Measurements from ENCODE around the gene MREG.

The MREG gene

DNA sequence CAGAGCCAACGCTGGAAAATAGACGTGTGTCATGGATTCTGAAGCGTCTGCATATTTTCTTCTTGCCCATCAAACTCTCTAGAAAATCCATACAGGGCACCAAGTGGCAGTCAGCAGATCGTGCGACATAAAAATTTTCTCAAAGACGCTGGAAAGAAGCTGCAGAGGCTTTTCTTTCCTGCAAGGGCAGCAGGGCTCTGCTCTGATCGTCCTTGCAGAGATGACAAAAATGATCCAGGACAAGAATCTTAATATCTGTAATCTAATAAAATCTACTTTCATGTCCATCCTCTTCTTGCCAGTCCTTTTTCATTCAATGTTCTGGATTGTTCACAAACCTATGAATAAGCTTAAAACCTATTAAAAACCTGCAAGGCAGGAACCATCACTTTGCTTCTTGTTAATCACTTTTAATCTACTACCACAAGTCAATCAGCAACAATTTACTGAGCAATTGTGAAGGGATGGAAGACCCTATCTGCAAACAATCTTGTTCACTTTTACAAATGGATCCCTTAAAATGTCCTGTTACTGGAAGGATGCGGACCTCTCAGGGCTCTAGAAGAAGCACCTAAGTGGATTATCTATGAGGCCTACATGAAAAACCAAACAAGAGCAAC, 93.6 kb downstream of the MREG start:
- DNase-seq (ENCODE audit: low read depth, low spot score), result no peak

DNA sequence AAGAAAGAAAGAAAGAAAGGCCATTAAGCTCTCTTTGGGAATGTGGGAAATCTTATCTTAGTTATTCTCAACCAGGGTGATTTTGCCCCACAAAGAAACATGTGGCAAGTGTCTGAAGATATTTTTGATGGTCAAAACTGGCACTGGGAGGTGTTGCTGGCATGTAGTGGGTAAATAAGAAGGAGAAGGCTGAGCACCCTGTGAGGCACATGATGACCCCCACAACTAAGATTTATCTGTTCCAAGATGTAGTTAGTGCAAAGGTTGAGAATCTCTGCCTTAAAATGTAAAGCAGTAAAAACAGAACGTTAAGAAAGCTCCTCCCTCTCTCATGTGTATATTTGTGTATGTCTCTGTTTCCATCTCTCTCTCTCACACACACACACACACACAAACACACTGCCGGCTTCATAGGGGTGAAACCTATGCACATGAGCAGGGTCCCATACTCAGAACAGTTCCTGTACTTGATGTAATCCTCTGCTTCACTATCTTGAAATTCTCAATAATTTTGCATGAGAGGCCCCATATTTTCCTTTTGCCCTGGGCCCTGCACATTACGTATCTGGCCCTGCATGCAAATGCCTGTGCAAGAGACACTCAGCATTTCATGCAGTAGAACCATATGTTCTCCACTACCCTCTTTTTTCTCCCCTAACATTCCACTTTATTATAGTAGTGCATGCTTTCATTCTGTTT, 94.3 kb downstream of the MREG start:
- DNase-seq (ENCODE audit: low read depth, low spot score), result no peak

DNA sequence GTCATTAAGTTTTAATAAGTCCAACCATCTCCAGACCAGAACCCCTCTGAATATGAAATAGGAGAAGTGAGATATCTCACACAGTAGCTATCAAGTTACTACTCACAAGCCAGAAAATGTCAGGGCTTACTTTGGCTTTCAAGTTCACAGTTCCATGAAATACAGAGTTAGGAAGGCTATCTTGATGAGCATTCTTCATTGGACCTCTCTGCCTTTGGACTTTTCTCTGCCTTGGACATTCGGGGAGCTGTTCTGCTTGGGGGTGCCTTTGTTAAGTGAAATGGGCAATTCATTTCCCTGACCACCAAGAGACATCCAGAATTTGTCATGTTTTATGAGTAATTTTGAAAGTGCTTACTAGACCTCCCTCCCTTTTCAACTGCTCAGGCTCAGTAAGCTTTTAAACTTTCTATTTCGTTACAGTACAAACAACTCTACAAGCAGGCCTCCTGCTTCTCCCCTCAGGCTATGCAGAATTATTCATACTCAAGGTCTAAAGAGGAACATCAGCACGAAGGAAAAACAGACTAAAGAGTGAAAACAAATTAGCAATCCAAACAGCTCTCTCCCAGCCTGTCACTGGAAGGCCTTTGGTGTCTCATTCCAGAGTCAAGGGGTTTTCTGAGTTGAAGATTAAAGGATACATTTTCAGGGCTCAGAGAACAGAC, 95.3 kb downstream of the MREG start:
- DNase-seq (ENCODE audit: low read depth, low spot score), result no peak

DNA sequence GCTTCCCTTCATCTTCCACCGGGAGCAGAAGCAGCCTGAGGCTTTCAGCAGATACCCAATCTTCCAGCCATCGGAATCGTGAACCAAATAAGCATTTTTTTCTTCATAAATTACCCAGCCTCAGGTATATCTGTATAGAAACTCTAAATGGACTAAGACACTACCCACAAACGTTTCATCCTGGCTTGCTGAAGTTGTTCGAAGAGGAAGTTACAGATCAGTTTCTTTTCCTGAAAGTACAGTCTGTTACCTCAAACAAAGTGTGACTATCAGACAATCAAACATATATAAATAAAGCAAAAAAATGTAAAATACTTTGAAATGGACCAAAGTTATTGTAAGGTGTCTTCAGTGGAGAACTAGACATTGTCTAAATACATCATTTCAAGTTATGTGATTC, 97.9 kb downstream of the MREG start:
- DNase-seq (ENCODE audit: low read depth, low spot score), result no peak

DNA sequence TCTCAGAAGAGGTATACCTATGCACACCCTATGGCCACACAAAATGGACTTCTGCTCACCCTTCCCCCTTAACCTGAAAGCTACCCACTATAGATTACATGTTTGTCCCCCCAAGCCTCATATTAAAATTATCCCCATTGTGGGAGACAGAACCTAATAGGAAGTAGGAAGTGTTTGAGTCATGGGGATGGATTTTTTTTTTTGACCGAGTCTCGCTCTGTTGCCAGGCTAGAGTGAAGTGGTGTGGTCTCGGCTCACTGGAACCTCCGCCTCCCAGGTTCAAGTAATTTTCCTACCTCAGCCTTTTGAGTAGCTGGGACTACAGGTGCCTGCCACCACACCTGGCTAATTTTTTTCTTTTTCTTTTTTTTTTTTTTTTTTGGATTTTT, 98.6 kb downstream of the MREG start:
- no peak for DNase-seq (ENCODE audit: low read depth, low spot score)

DNA sequence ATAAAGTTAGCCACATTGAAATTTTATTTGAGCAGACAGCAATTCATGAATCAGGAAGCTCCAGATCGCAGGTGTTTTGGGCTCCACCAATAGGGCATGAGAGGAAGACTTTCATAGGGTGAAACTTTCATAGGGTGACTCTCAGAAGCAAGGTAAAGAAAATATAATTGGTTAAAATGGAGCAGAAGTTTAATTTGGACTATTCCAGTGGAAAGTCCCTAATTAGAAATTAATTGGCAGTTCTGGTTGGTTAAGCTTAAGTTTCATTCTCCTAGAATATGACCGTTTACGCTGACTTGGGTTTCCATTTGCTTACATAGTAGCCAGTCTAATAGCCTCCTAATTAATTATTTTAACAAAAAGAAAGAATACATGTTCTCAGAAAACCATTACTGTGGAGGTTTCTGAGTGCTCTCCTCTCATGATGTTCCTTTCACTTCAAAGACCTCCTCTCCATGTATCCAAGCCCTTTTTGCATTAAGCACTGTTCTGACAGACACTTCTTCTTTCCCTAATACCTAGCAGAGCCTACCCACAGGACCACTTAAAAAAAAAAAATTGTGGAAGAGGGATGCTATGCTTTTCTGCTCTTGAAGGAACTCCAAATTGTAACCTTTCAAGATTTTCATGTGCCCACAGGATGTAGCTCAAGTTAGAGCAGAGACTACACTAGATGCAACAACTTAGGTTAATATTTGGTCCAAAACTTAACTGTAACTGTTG, 99.1 kb downstream of the MREG start:
- DNase-seq (ENCODE audit: low read depth, low spot score), result no peak

DNA sequence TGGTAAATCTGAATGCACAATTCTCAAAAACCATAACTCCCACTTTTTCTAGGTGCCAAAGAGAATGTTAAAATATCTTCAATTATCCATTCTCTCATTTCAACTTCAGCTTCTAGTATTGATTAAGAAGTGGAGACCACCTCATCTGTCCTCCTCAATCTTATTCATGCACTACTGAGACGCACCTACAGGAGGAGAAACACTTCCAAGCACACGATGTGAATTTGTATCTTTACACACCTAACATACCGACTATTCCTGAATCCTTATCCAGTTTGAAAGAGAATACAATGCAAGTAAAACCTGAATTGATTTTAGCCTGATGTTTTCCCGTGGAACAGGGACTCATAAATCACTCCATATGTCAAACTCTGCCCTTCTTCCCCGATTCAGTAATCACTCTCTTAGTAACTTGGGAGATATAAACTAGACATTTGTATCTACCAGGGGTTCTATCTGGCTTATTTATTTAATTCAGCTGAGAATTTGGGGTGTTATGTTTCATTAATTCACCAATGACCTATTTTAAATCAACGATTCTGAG, 101.0 kb downstream of the MREG start:
- DNase-seq (ENCODE audit: low read depth, low spot score), result no peak

DNA sequence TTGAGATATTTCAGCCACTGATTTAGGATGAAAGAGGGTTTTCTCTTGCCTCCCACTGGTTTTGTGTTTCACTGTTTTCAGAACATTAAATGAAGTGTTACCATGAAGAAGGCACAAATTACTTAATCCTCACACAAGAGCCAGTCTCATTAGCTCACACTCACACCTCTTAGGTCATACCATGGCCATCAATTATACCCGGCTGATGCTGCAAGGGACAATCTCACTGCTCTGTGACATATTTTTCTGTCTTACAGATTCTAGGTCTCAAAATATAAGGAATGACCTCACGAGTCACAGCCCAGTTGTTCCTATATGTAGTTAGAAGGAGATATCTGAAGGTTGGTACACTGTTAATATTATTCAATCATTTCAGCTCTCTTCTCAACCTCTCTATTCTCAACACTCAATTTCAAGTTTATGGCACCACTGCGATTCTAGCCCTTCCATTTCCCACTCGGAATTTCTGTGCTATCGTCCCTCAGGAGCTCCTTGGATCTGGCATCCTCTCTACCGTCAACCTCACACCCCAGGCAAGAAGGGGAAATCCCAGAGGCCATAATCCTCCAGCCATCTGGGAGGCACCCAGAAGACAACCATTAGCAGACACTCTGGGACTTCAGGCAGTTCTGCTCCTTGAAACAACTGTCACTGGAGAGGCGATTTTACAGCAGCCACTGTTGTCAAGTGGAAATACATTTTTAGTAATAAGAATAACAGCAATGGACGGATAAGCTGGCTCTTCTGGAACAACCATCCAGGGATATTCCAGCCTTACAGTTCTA, 101.9 kb downstream of the MREG start:
- no peak for DNase-seq (ENCODE audit: low read depth, low spot score)

DNA sequence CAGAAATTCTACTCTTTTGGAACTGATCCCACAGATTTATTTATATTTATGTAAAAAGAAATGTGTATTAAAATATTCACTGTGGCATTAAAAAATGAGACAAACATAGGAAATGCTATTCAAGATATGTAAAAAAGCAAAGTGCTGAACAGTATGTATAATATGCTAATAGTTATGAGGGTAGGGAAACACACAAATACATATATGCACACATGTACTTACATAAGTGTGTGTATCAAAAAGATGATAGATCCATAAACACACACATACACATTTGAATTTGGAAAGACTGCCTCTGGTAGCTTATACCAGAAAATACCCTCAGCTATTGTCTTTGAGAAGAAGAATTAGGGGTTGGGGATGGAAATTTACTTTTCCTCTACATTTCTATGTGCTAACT, 103.2 kb downstream of the MREG start:
- no peak for DNase-seq (ENCODE audit: low read depth, low spot score)

DNA sequence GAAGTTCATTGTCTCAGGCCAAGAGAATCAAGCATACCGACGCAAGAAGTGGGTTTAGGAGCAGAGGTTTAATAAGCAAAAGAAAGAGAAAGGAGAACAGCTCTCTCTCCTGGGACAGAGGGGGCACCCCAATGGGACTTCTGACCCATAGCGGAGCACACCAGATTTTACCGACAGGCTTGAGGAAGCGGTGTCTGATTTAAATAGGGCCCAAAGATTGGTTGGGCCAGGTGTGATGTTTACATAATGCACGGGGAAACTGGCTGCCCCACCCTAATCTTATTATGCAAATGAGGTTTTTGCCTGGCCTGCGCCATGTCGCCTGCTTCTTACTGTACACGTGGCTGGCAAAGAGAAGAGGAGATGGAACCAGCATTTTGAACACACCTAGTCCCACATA, 106.2 kb downstream of the MREG start:
- DNase-seq (ENCODE audit: low read depth, low spot score), result no peak

DNA sequence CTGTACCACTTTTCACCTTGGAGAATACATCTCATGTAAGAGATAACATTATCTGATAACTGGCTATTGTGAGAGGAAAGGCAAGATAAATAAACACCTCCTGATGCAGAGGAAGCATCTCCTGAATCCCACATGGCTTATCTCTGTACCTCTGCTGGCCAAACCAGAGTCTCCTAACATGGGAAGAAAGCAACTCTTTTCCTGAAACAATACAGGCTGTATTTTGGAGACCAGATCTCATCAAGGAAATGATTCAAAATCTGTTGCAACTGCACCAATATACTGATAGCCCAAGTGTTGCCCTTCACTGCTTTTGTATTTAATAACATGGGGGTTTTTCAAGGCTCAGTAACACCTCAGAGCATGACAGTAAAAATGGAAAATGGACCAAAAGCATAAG, 106.9 kb downstream of the MREG start:
- no peak for DNase-seq (ENCODE audit: low read depth, low spot score)

DNA sequence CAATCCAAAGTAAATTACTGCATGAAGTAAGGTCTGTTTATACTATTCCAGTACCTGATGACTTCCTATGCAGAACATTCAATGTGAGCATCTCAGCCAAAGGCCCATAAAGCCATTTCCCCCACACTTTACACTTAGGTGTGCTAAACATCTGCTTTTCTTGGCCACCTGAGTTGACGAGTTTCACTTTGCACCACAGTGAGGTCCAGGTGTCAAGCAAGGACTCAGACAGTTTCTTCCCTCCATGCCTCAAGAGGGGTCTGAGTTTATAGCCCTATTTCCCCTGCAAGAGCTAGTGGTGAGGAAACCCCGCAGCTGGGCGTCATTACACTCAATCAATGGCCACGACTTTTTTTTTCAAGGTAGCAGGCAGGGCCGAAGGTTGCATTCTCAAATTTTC, 107.7 kb downstream of the MREG start:
- no peak for DNase-seq (ENCODE audit: low read depth, low spot score)

DNA sequence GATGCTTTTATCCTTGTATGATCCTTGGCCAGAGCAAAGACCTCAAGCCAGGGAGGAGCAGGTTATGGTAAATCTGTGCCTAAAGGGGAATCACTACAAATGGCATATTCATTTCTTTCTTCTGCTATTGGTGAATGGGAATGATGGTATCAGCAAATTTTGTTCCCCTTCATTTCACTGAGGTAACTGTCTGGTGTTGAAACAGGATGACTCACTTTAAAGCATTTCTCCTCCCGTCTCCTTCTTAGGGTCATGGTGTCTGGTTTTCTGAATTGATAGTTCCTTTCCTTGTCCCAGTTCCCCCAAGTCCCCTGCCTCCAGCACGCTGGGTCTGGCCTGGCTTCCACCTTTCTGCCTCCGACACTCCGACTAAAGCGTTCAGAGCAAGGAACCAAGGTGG, 109.2 kb downstream of the MREG start:
- no peak for DNase-seq (ENCODE audit: low read depth, low spot score)

DNA sequence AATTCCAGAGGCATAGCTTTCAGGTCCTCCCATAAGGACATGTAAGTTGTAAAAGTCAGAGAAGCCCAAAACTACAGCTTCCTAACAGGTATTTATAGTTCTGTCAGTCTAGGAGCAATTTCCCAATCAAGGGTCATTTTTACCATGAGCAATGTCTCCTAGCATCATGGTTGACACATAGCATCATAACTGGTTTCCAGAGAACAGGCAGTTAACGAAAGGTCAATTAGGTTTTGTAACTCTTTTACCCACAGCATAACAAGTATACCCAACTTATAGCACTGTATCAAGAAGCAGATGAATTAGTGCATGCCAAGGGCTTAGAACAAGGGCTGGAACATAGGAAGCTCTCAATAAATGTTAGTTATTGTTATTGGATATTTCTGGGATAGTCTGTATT, 110.1 kb downstream of the MREG start:
- DNase-seq (ENCODE audit: low read depth, low spot score), result no peak

DNA sequence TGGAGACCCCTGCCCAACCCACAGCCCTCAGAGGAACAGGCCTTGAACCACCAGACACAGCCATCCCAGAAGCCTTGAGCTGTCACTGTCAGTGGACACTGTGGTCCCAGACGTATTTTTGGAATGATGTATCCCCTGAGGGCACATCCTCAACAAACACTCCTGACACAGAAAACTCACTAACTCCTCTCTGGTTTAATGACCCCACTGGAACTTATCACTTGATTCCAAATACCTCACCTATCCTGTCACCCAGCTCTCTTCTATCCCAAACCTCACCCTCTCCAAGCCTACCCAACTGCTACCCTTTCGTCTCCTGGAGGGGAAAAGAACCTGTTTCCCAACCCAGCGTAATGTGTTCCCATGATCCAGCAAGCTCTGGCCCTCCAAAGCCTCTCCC, 111.6 kb downstream of the MREG start:
- DNase-seq (ENCODE audit: low read depth, low spot score), result no peak

DNA sequence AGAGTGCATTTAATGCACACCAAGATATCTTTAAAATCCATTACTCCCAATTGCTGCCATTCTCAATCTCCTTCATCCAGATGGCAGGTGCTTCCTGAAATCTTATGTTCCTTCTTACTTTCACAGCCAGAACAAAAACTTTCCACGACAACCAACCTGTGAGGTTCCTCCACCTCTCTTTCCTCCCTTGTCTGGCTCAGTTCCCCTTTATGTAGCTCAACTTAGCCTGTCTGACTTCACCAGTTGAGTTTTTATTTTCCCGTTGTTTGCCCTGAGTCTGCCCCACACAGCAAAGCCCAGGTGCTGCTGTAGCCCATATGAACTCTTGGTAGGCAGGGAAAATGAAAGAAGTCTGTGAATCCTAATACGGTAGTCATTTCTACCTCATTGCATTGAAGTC, 112.5 kb downstream of the MREG start:
- no peak for DNase-seq (ENCODE audit: low read depth, low spot score)

DNA sequence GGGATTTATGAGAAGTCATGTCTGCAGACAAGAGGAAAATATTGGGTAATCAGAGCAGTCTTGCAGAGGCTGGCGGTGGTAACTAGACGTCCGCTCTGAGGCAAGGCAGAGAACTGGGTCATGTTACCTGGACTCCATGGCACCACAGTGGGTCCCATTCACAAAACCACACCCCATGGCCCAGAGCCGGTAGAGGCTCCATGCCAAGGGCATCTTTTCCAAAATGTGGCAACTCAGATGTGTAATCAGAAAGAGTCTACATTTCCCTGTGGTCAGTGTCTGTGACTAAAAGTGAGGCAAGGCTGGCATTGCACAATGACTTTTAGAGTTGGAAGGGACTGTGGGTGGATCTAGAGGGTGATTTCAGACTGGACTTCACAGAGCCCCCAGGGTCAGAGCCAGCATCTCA, 113.1 kb downstream of the MREG start:
- no peak for DNase-seq (ENCODE audit: low read depth, low spot score)

DNA sequence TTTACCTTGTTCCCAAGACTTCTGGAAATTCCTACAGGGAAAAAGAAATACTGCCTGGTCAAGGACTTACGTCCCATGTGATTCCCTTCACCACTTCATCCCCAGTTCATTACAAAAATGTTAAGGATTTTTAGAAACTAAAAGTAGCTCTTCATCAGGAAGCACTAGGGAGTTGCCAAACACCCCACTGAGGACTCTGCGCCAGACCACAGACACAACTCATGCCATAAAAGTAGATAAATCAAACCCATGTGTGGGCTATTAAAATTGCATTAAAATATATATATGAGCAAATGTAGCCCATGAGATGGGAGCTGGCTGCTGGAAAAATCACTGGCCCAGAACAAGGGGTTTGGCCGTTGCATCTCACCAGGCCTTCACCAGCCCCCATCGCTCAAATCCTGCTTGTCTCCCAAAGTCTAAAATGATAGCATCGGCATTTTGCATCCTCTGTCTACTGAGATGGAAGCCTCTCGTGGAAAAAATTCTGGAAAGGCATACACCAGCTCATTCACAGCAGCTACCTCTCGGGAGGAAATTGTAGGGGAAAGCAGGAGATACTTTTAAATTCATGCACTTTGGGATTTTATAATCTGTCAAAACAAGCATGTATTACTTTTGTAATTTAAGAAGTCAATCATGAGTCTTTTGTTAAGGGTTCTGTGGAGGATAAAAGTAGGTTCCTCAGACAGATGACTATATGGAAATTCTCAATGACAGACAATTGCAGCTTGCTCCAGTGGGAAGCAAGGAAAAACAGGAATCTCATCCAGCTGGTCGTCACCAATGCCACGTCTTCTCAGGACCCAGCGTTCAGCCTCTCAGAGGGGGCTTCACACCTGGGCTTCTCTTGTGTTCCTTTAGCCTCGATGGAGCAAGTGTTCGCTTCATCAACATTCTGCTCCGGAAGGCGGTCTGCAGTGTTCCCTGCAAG, 113.9 kb downstream of the MREG start:
- DNase-seq (ENCODE audit: low read depth, low spot score), result no peak

DNA sequence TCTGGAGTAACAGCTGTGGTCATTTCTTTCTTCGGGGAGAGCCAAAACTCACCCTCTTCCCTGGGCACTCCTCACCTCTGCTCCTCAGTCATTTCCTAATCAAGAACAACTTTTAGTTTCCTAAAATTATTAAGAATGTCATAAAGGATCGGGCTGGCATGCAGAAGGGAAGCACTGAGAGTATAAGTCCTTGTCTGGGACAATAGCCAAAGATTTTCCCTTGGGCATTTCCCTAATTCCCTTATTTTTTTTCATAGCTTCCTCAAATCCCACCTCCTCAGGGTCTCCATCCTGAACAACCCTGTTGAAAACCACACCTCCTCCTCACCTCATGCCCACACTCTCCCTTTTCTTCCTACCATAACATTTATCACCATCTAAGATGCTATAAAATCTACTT, 115.0 kb downstream of the MREG start:
- no peak for DNase-seq (ENCODE audit: low read depth, low spot score)

DNA sequence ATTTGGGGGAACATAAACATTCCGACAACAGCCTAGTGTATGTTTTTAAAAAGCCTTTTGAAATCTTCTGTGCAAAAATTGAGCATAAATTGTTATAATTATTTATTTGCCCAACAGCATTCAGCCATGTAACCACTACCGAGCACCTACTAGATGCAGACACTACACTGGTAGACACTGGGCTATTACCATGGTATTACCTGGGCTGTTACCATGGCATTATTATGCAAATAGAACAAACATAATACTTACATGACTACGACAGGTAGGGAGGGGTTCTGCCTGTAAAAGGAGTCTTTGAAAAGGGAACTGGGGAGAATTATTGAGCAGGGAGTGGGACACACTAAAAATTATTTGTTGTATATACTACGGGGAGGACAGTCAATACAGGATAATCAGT, 116.4 kb downstream of the MREG start:
- DNase-seq (ENCODE audit: low read depth, low spot score), result no peak

Measured in activated CD4-positive, CD25-positive, alpha-beta regulatory T cell treated with anti-CD3 and anti-CD28 coated beads, Interleukin-2, amount 50 U/mL, for 16 hours (primary cell).